Measurements from ENCODE around the gene BSG. TPM values are rescaled to one million over a fixed set of nuclear protein-coding genes. Genes with fewer than 3 reads are reported as not detected.
A peak's percentile ranks its signal among the peaks of the same experiment; 100 is the strongest.

Gene BSG
- total and polyA plus RNA-seq, 9 of the 15 experiments (the other 6 are each of a cell fraction or from before 2014, with no cell fraction given) = 4.6 to 495 (median 187) TPM

DNA sequence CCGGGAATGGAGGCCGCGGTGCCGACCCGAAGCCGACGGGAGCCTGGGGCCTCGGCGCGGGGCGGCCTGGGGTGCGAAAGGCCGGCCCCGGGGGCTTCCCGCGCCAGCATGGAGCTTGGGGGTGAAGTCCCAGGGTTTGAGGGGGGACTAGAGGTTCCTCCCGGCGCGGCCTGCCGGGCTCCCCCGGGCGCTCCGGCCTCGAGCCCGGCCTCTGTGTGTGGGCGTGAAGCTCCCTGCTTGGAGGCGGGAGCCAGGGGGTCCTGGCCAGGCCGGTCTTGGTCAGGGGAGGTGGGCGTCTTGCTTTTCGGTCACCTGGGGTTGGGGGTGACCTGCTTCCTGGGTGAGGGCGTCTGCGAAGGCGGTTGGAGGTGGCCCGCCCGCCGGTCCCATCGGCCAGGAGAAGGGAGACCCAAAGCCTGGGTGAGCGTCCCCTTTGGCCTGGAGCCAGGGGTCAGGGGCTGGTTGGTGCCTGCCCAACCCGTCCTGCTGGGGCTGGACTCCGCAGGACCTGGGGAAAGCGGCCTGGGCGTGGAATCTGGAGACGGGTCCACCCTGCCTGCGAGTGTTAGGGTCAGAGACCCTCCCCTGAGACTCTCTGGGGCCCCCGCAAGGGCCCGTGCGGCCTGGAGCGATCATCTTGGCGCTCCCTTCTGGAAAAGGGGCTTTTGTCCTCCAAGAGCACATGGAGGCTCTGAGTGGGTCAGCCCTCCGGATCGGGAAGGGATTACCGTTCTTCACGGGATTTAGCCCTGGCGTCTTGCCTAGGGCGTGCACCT lies 535 bp downstream of the BSG start (continued):
- TF ChIP-seq, protein P1, sequence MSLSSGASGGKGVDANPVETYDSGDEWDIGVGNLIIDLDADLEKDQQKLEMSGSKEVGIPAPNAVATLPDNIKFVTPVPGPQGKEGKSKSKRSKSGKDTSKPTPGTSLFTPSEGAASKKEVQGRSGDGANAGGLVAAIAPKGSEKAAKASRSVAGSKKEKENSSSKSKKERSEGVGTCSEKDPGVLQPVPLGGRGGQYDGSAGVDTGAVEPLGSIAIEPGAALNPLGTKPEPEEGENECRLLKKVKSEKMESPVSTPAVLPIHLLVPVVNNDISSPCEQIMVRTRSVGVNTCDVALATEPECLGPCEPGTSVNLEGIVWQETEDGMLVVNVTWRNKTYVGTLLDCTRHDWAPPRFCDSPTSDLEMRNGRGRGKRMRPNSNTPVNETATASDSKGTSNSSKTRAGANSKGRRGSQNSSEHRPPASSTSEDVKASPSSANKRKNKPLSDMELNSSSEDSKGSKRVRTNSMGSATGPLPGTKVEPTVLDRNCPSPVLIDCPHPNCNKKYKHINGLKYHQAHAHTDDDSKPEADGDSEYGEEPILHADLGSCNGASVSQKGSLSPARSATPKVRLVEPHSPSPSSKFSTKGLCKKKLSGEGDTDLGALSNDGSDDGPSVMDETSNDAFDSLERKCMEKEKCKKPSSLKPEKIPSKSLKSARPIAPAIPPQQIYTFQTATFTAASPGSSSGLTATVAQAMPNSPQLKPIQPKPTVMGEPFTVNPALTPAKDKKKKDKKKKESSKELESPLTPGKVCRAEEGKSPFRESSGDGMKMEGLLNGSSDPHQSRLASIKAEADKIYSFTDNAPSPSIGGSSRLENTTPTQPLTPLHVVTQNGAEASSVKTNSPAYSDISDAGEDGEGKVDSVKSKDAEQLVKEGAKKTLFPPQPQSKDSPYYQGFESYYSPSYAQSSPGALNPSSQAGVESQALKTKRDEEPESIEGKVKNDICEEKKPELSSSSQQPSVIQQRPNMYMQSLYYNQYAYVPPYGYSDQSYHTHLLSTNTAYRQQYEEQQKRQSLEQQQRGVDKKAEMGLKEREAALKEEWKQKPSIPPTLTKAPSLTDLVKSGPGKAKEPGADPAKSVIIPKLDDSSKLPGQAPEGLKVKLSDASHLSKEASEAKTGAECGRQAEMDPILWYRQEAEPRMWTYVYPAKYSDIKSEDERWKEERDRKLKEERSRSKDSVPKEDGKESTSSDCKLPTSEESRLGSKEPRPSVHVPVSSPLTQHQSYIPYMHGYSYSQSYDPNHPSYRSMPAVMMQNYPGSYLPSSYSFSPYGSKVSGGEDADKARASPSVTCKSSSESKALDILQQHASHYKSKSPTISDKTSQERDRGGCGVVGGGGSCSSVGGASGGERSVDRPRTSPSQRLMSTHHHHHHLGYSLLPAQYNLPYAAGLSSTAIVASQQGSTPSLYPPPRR (CRISPR knock-in tag; IDR thresholded peaks at IDR 0.05; ENCODE audit: borderline replicate concordance) = no peak
- TF ChIP-seq, protein P2, sequence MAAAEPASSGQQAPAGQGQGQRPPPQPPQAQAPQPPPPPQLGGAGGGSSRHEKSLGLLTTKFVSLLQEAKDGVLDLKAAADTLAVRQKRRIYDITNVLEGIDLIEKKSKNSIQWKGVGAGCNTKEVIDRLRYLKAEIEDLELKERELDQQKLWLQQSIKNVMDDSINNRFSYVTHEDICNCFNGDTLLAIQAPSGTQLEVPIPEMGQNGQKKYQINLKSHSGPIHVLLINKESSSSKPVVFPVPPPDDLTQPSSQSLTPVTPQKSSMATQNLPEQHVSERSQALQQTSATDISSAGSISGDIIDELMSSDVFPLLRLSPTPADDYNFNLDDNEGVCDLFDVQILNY (CRISPR knock-in tag; IDR thresholded peaks at IDR 0.05) = no peak
- TF ChIP-seq, protein P3, sequence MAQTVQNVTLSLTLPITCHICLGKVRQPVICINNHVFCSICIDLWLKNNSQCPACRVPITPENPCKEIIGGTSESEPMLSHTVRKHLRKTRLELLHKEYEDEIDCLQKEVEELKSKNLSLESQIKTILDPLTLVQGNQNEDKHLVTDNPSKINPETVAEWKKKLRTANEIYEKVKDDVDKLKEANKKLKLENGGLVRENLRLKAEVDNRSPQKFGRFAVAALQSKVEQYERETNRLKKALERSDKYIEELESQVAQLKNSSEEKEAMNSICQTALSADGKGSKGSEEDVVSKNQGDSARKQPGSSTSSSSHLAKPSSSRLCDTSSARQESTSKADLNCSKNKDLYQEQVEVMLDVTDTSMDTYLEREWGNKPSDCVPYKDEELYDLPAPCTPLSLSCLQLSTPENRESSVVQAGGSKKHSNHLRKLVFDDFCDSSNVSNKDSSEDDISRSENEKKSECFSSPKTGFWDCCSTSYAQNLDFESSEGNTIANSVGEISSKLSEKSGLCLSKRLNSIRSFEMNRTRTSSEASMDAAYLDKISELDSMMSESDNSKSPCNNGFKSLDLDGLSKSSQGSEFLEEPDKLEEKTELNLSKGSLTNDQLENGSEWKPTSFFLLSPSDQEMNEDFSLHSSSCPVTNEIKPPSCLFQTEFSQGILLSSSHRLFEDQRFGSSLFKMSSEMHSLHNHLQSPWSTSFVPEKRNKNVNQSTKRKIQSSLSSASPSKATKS (CRISPR knock-in tag; IDR thresholded peaks at IDR 0.05) = no peak
- TF ChIP-seq FIP1L1 (IDR thresholded peaks at IDR 0.05; ENCODE audit: low read depth, low read length, poor library complexity, severe bottlenecking) (no peak), CCNT2 (IDR thresholded peaks at IDR 0.05; ENCODE audit: borderline replicate concordance, extremely low read depth, insufficient read length, low read depth, low read length) (peak; percentile 64), ERF (CRISPR knock-in tag; IDR thresholded peaks at IDR 0.05) (no peak), SRSF7 (optimal IDR thresholded peaks at IDR 0.05; ENCODE audit: low read depth, low read length) (no peak), IFI16 (CRISPR knock-in tag; IDR thresholded peaks at IDR 0.05) (no peak), ESRRB (CRISPR knock-in tag; IDR thresholded peaks at IDR 0.05; ENCODE audit: borderline replicate concordance) (no peak)
- TF ChIP-seq, protein P4, sequence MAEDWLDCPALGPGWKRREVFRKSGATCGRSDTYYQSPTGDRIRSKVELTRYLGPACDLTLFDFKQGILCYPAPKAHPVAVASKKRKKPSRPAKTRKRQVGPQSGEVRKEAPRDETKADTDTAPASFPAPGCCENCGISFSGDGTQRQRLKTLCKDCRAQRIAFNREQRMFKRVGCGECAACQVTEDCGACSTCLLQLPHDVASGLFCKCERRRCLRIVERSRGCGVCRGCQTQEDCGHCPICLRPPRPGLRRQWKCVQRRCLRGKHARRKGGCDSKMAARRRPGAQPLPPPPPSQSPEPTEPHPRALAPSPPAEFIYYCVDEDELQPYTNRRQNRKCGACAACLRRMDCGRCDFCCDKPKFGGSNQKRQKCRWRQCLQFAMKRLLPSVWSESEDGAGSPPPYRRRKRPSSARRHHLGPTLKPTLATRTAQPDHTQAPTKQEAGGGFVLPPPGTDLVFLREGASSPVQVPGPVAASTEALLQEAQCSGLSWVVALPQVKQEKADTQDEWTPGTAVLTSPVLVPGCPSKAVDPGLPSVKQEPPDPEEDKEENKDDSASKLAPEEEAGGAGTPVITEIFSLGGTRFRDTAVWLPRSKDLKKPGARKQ (CRISPR knock-in tag; IDR thresholded peaks at IDR 0.05) = no peak
